Tibial nerve (tissue), 4 donors: Measurements from ENCODE around the gene AP2B1.

ENCODE experiments used
- CTCF ChIP-seq, 5 experiments: fragments of 200-600 bp in 3 of 5; fragments of 450-650 bp in 2 of 5; sonication (generic) in 3 of 5; IDR thresholded peaks; one replicate each; pipeline ENCODE4 v1.5.1; 2016 to 2019; ENCODE audit warnings: antibody characterized with exemption in 5 of 5, mild to moderate bottlenecking in 3 of 5, moderate library complexity in 2 of 5
- EP300 ChIP-seq, 2 donors: sonication (generic); formaldehyde crosslinking; IDR thresholded peaks; one replicate each; pipeline ENCODE4 v1.6.1; 2017; ENCODE audit warnings: antibody characterized with exemption in 2 of 2, mild to moderate bottlenecking in 1 of 2
- POLR2A ChIP-seq, 2 donors: fragments of 450-650 bp; IDR thresholded peaks; one replicate each; pipeline ENCODE4 v1.6.1; 2017; ENCODE audit warnings: antibody characterized with exemption in 2 of 2, mild to moderate bottlenecking in 2 of 2, moderate library complexity in 2 of 2

GRCh38 chr17:35773129-35773528 is 186.0 kb downstream of the AP2B1 start:
- TF ChIP-seq CTCF (IDR thresholded peaks at IDR 0.05) (no peak), EP300 (IDR thresholded peaks at IDR 0.05) (no peak), POLR2A (IDR thresholded peaks at IDR 0.05) (no peak)
